Measurements from ENCODE around the gene PPFIA3.
"Not testable (repeated sequence)": the region's sequence is repeated elsewhere in the genome, so short reads cannot be mapped to it uniquely, and the experiment has no call there.

The PPFIA3 gene

GRCh38 chr19:49119411-49120324 lies at the start of gene PPFIA3:
Gene PPFIA3 (plus strand): TSS chr19:49119544. CDS start chr19:49127874, 8,330 bp downstream.
- DNase-seq (ENCODE audit: low spot score), result no peak

- DNase-seq (ENCODE audit: low spot score), result no peak
Observed at GRCh38 chr19:49070416-49070815, 48.9 kb upstream of the PPFIA3 start.

GRCh38 chr19:49071860-49072547 lies 47.3 kb upstream of the PPFIA3 start:
- no peak for DNase-seq (ENCODE audit: low spot score)

GRCh38 chr19:49073514-49074378 lies 45.6 kb upstream of the PPFIA3 start:
- DNase-seq (ENCODE audit: low spot score), result no peak

- not testable (repeated sequence) for DNase-seq (ENCODE audit: low spot score)
Observed at GRCh38 chr19:49074869-49075268, 44.5 kb upstream of the PPFIA3 start.

GRCh38 chr19:49080392-49080791 lies 39.0 kb upstream of the PPFIA3 start:
- no peak for DNase-seq (ENCODE audit: low spot score)

GRCh38 chr19:49081273-49081672 lies 38.1 kb upstream of the PPFIA3 start:
- DNase-seq (ENCODE audit: low spot score), result no peak

- no peak for DNase-seq (ENCODE audit: low spot score)
Observed at GRCh38 chr19:49084206-49085019, 34.9 kb upstream of the PPFIA3 start.

GRCh38 chr19:49085020-49085867 lies 34.1 kb upstream of the PPFIA3 start, which contains the start of gene SNRNP70:
Gene SNRNP70 (plus strand): TSS chr19:49085451. CDS start chr19:49086415, 964 bp downstream.
- DNase-seq (ENCODE audit: low spot score), result peak; percentile 100

GRCh38 chr19:49085868-49086232 lies 33.5 kb upstream of the PPFIA3 start:
- no peak for DNase-seq (ENCODE audit: low spot score)

- no peak for DNase-seq (ENCODE audit: low spot score)
Observed at GRCh38 chr19:49086296-49086695, 33.0 kb upstream of the PPFIA3 start.

- no peak for DNase-seq (ENCODE audit: low spot score)
Observed at GRCh38 chr19:49091391-49092038, 27.8 kb upstream of the PPFIA3 start.

- DNase-seq (ENCODE audit: low spot score), result no peak
Observed at GRCh38 chr19:49092686-49093085, 26.7 kb upstream of the PPFIA3 start.

GRCh38 chr19:49094505-49095482 lies 24.6 kb upstream of the PPFIA3 start:
- DNase-seq (ENCODE audit: low spot score), result no peak

- peak; percentile 73 for DNase-seq (ENCODE audit: low spot score)
Observed at GRCh38 chr19:49097453-49098288, 21.7 kb upstream of the PPFIA3 start.

GRCh38 chr19:49098795-49099194 lies 20.5 kb upstream of the PPFIA3 start:
- DNase-seq (ENCODE audit: low spot score), result no peak

- no peak for DNase-seq (ENCODE audit: low spot score)
Observed at GRCh38 chr19:49101160-49101559, 18.2 kb upstream of the PPFIA3 start.

- DNase-seq (ENCODE audit: low spot score), result no peak
Observed at GRCh38 chr19:49102303-49102702, 17.0 kb upstream of the PPFIA3 start.

Data from CD4-positive, alpha-beta T cell treated with Interleukin-6 at 100 ng/mL for 8 hours (primary cell).